Hepatocyte (in vitro differentiated cells): Measurements from ENCODE around the gene SRGN. TPM values are rescaled to one million over a fixed set of nuclear protein-coding genes. Genes with fewer than 3 reads are reported as not detected.

Experiments
- DNase-seq: peaks from one replicate; pipeline ENCODE4 v3.0.0-alpha.2; 2016; ENCODE audit warnings: low spot score
- H2AFZ ChIP-seq: fragments of 200-600 bp; sonication (generic); 2 replicates; pipeline ENCODE4 v1.6.0; 2016; ENCODE audit warnings: antibody characterized with exemption, mild to moderate bottlenecking
- H3K27ac ChIP-seq: fragments of 200-600 bp; sonication (generic); 2 replicates; pipeline ENCODE4 v1.5.1; 2016; ENCODE audit warnings: mild to moderate bottlenecking
- H3K27me3 ChIP-seq: fragments of 200-600 bp; sonication (generic); 2 replicates; pipeline ENCODE4 v1.6.1; 2016
- H3K36me3 ChIP-seq: fragments of 200-600 bp; sonication (generic); replicated peaks from 2 replicates; pipeline ENCODE4 v1.5.1; 2016; ENCODE audit warnings: low read depth; ENCODE audit not compliant: insufficient read depth
- H3K4me1 ChIP-seq: fragments of 200-600 bp; sonication (generic); 2 replicates; pipeline ENCODE4 v1.5.1; 2016; ENCODE audit warnings: mild to moderate bottlenecking, moderate library complexity; ENCODE audit not compliant: insufficient read depth
- H3K4me2 ChIP-seq: fragments of 200-600 bp; sonication (generic); 2 replicates; pipeline ENCODE4 v1.6.0; 2016
- H3K4me3 ChIP-seq: fragments of 200-600 bp; sonication (generic); 2 replicates; pipeline ENCODE4 v1.5.1; 2016; ENCODE audit warnings: mild to moderate bottlenecking
- H3K79me2 ChIP-seq: fragments of 200-600 bp; sonication (generic); 2 replicates; pipeline ENCODE4 v1.6.0; 2017; ENCODE audit warnings: mild to moderate bottlenecking
- H3K9me2 ChIP-seq: fragments of 200-600 bp; sonication (generic); replicated peaks from 2 replicates; pipeline ENCODE4 v1.6.0; 2017; ENCODE audit warnings: mild to moderate bottlenecking; ENCODE audit not compliant: insufficient read depth
- H3K9me3 ChIP-seq: fragments of 200-600 bp; sonication (generic); 2 replicates; pipeline ENCODE4 v1.5.1; 2016; ENCODE audit warnings: low read depth, mild to moderate bottlenecking
- H4K20me1 ChIP-seq: fragments of 200-600 bp; sonication (generic); 2 replicates; pipeline ENCODE4 v1.6.0; 2016; ENCODE audit warnings: mild to moderate bottlenecking; ENCODE audit not compliant: insufficient read depth, poor library complexity, severe bottlenecking
- EZH2 ChIP-seq: fragments of 200-600 bp; sonication (generic); IDR thresholded peaks from 2 replicates; pipeline ENCODE4 v1.6.1; 2016; ENCODE audit warnings: antibody characterized with exemption, mild to moderate bottlenecking, borderline replicate concordance
- EZH2phosphoT487 ChIP-seq: fragments of 200-600 bp; sonication (generic); IDR thresholded peaks from one replicate; pipeline ENCODE4 v1.6.1; 2018; ENCODE audit warnings: antibody characterized with exemption, mild to moderate bottlenecking, low read depth, moderate library complexity; ENCODE audit not compliant: unreplicated experiment, severe bottlenecking
- WGBS: methylation state at CpG from one replicate; pipeline ENCODE4 v1.1.6; 2016; ENCODE audit warnings: low lambda C conversion rate; ENCODE audit errors: missing lambda C conversion rate; 5-methylcytosine and 5-hydroxymethylcytosine counted together
- polyA plus RNA-seq: library from polyadenylated mRNA; unstranded; fragments of >200 nt; fragmentation: Nextera tagmentation; extraction: Ambion mirVana; gene quantifications from 2 replicates; pipeline ENCODE4 v1.2.1, GENCODE V29; 2016
- total RNA-seq: library from RNA; depleted of rRNA; stranded (reverse); fragments of >200 nt; gene quantifications from 2 replicates; pipeline ENCODE4 v1.2.3, GENCODE V29; 2014
- TF ChIP-seq, protein P1 (sequence below): fragments of 200-600 bp; sonication (generic); IDR thresholded peaks from 2 replicates; pipeline ENCODE4 v1.5.1; 2016; ENCODE audit warnings: antibody characterized with exemption, mild to moderate bottlenecking; ENCODE audit not compliant: poor library complexity

Gene SRGN
- total and polyA plus RNA-seq, 2 experiments from 2014 or later = 0.36 to 2.5 TPM

GRCh38 chr10:69051303-69051702 is 36.6 kb upstream of the SRGN start:
- H3K27me3 ChIP-seq = no peaks in the 10 kb centered on the region
- no peak overlapping the region for H3K4me2 ChIP-seq
- WGBS = 89% methylated on average over 3 of the region's 3 CpGs
- no peak overlapping the region for H3K4me3 ChIP-seq
- H3K36me3 ChIP-seq = no peaks in the 10 kb centered on the region
- DNase-seq = no peak
- no peaks in the 10 kb centered on the region for H3K9me3 ChIP-seq
- no peaks in the 10 kb centered on the region for H3K9me2 ChIP-seq
- no peak overlapping the region for H2AFZ ChIP-seq
- no peaks in the 10 kb centered on the region for H3K79me2 ChIP-seq
- H4K20me1 ChIP-seq = no peaks in the 10 kb centered on the region
- no peaks in the 10 kb centered on the region for H3K4me1 ChIP-seq
- no peak overlapping the region for H3K27ac ChIP-seq
- TF ChIP-seq, protein P1, sequence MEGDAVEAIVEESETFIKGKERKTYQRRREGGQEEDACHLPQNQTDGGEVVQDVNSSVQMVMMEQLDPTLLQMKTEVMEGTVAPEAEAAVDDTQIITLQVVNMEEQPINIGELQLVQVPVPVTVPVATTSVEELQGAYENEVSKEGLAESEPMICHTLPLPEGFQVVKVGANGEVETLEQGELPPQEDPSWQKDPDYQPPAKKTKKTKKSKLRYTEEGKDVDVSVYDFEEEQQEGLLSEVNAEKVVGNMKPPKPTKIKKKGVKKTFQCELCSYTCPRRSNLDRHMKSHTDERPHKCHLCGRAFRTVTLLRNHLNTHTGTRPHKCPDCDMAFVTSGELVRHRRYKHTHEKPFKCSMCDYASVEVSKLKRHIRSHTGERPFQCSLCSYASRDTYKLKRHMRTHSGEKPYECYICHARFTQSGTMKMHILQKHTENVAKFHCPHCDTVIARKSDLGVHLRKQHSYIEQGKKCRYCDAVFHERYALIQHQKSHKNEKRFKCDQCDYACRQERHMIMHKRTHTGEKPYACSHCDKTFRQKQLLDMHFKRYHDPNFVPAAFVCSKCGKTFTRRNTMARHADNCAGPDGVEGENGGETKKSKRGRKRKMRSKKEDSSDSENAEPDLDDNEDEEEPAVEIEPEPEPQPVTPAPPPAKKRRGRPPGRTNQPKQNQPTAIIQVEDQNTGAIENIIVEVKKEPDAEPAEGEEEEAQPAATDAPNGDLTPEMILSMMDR = no peak
- no peak for TF ChIP-seq EZH2phosphoT487
- TF ChIP-seq EZH2 = no peak

- Histone ChIP-seq H4K20me1 (no peaks in the 10 kb centered on the region), H3K36me3 (no peaks in the 10 kb centered on the region), H3K9me2 (no peaks in the 10 kb centered on the region), H3K4me2 (no peak overlapping the region), H2AFZ (no peak overlapping the region), H3K4me1 (no peaks in the 10 kb centered on the region), H3K4me3 (no peak overlapping the region), H3K9me3 (no peaks in the 10 kb centered on the region), H3K79me2 (no peaks in the 10 kb centered on the region), H3K27me3 (no peaks in the 10 kb centered on the region), H3K27ac (no peak overlapping the region)
- DNase-seq = no peak
- TF ChIP-seq EZH2 = no peak
- TF ChIP-seq EZH2phosphoT487 = no peak
- TF ChIP-seq, protein P1 = no peak
- WGBS = 78% methylated on average over 10 of the region's 10 CpGs
Measured at GRCh38 chr10:69051710-69052487, 36.0 kb upstream of the SRGN start.

DNA sequence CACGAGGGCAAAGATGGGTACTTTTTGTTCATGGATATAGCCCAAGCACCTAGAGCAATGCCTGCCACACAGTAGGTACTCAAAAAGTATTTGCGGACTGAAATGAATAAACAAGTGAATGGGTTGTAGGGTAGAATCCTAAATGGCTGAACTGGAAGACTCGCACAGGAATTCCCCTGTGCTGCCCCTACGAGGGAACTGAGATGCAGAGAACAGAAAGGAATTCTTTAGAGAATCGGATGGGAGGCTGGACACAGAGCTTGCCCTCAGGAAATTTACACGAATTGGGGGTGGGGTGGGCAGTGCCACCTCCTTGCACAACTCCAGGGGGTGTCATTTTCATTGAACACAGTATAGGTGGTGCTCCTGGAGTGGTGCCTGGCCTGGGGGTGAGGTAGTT is 35.2 kb upstream of the SRGN start:
- H3K9me2 ChIP-seq = no peaks in the 10 kb centered on the region

More for the DNA sequence above, 35.2 kb upstream of the SRGN start:
- Histone ChIP-seq H3K4me1 (no peaks in the 10 kb centered on the region), H3K27me3 (no peaks in the 10 kb centered on the region), H3K27ac (no peak overlapping the region), H3K9me3 (no peaks in the 10 kb centered on the region), H3K4me2 (no peak overlapping the region), H3K36me3 (no peaks in the 10 kb centered on the region), H2AFZ (no peak overlapping the region), H3K79me2 (no peaks in the 10 kb centered on the region), H3K4me3 (no peak overlapping the region), H4K20me1 (no peaks in the 10 kb centered on the region)
- 83% methylated on average over 6 of the region's 6 CpGs for WGBS
- no peak for DNase-seq
- TF ChIP-seq EZH2 (no peak), EZH2phosphoT487 (no peak)
- TF ChIP-seq, protein P1 = no peak
